MG63 (cell line): ENCODE results near the gene TEAD1. TPM values are rescaled to one million over a fixed set of nuclear protein-coding genes. Genes with fewer than 3 reads are reported as not detected.

ENCODE experiments used
- DNase-seq: peaks from one replicate; pipeline ENCODE4 v3.0.0-alpha.2; 2020
- H3K27me3 ChIP-seq: fragments of 250-450 bp; sonication (Bioruptor Pico); 2 replicates; pipeline ENCODE4 v1.5.1; 2020; ENCODE audit warnings: mild to moderate bottlenecking, moderate library complexity
- H3K36me3 ChIP-seq: fragments of 250-450 bp; sonication (Bioruptor Pico); 2 replicates; pipeline ENCODE4 v1.5.1; 2020; ENCODE audit warnings: mild to moderate bottlenecking, moderate library complexity
- H3K4me3 ChIP-seq: fragments of 250-450 bp; sonication (Bioruptor Pico); 2 replicates; pipeline ENCODE4 v1.5.1; 2020; ENCODE audit warnings: mild to moderate bottlenecking, moderate library complexity
- H3K9me3 ChIP-seq: fragments of 250-450 bp; sonication (Bioruptor Pico); 2 replicates; pipeline ENCODE4 v1.5.1; 2020; ENCODE audit warnings: mild to moderate bottlenecking, moderate library complexity
- total RNA-seq: library from RNA; depleted of rRNA; stranded (reverse); fragments of >200 nt; shearing (Covaris generic); gene quantifications from 2 replicates; pipeline ENCODE4 v1.2.3, GENCODE V29; 2014; ENCODE audit warnings: low replicate concordance

TEAD1 gene
- total RNA-seq, 1 experiment from 2014 or later: 17.5 TPM

DNA sequence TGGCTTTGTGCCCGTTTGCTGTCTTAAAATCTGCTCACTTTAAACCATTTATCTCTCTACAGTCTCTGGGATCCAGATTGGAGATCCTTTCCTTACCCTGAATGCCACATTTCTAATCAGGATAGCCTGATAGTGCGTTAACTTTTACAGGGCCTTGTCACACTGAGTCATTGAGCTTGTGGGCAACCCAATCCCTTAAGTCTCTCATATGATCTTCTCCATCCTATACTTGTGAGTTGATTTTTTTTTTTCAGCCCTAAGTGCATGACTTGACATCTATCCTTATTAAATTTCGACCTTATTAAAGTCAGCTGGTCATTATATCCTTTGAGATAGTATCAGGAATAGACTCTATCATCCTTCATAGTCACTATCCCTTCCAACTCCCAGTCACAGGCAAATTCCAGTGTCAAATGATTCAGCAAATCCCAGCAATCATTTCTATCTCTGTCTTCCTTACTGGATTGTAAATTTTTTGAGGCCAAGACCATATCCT, 57.7 kb downstream of the TEAD1 start:
- no peak overlapping the region for H3K4me3 ChIP-seq
- H3K27me3 ChIP-seq: no peaks in the 10 kb centered on the region
- DNase-seq: no peak
- H3K36me3 ChIP-seq: peaks cover 2% of the 10 kb centered on the region
- H3K9me3 ChIP-seq: no peaks in the 10 kb centered on the region

DNA sequence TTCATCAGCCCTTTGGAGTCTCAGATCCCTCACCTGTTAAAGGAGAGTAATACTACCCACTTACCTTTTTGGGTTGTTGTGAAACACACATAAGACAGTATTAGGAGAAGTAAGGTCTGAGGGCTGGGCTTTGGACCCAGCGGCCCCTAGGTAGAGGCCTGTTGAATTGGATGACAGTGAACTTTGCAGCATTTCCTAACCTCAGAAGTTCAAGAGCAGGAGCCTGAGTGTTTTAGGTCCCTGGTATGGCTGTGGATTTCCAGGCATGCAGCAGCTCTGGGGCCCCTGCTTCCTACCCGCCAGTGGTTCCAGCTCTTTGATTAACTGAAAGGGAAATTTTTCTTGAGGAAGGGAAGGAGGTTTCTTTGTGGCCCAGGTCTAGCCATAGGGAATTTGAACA, 58.9 kb downstream of the TEAD1 start:
- Histone ChIP-seq H3K27me3 (no peaks in the 10 kb centered on the region), H3K9me3 (no peaks in the 10 kb centered on the region), H3K4me3 (no peak overlapping the region), H3K36me3 (peaks cover 6% of the 10 kb centered on the region)
- no peak for DNase-seq

DNA sequence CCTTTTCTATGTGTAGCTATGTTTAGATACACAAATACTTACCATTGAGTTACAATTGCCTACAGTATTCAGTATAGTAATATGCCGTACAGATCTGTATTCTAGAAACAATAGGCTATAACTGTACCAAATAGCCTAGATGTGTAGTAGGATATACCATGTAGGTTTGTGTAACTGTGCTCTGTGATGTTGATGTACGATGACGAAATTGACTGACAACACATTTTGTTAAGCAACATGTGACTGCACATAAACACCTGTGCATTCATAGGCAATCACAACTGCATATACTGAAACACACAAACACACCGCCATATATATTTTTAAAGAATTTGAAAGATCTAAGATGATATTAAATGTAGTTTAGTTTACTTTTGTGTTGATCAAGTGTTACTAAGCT, 60.4 kb downstream of the TEAD1 start:
- no peak for DNase-seq
- no peak overlapping the region for H3K4me3 ChIP-seq
- no peaks in the 10 kb centered on the region for H3K9me3 ChIP-seq
- peaks cover 6% of the 10 kb centered on the region for H3K36me3 ChIP-seq
- no peaks in the 10 kb centered on the region for H3K27me3 ChIP-seq

DNA sequence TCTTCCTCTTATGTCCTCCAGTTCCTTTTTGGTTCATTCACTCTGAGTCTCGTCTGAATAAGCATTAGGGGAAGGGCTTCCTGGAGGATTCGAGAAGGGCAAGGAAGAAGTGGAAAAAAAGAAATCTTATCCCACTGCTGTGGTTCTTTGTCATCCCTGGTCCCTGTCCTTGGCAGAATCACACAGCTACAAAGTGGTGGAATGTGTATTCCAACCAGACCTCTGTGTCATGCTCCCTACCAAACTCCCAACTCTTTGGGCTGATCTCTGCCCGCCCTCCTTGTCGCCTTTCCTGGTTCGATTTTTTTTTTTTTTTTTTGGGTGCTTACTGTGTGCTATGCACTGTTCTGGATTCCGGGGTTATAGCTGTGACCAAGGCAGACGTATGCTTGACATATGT, 61.0 kb downstream of the TEAD1 start:
- peaks cover 12% of the 10 kb centered on the region for H3K36me3 ChIP-seq
- no peaks in the 10 kb centered on the region for H3K9me3 ChIP-seq
- no peak overlapping the region for H3K4me3 ChIP-seq
- no peak for DNase-seq
- H3K27me3 ChIP-seq: no peaks in the 10 kb centered on the region

DNA sequence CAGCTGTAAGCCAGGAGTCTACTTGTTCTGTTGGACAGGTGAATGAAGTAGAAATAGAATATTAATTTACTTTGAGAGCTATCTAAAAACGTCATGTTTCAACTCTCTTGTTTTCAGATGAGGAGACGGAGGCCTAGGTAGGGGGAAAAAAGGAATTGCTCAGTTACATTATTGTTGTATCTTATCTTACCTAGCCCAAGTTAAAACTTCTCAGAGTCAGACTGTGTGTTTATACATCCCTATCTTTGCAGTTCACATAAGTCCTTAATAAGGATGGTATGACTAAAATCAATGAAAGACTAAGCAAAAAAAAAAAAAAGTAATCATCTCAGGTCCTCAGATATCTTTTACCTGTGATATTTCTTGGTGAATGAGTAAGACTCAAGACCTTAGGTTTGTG, 62.8 kb downstream of the TEAD1 start:
- Histone ChIP-seq H3K27me3 (no peaks in the 10 kb centered on the region), H3K9me3 (no peaks in the 10 kb centered on the region)
- DNase-seq: no peak

DNA sequence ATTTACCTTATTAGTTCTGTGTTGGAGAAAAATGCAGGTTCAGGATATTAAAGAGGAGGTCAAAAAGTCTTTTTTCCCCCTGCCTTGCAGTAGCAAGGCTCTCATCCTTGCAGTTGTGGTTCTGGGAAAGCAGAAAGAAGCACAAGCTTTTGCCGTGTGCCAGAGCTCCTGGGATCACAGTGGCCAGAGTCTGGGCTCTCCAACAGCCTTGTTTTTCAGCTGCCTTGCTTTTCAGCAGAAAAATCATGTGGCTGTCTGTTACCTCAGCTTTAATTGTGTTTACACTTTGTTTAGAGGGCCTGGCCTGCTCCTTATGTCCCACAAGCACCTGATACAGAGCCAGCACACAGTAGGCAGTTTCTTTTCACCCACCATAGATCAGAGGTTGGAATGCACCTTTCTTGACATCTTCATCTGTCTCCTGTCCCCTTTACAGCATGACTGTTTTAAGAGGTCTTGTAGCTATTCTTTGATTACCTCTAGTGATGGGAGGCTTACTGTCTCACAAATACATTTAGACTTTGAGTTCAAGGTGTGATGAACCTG, 67.5 kb downstream of the TEAD1 start:
- Histone ChIP-seq H3K9me3 (no peaks in the 10 kb centered on the region), H3K27me3 (no peaks in the 10 kb centered on the region), H3K4me3 (no peak overlapping the region), H3K36me3 (peaks cover 13% of the 10 kb centered on the region)
- DNase-seq: no peak

More for the DNA sequence above, 62.8 kb downstream of the TEAD1 start:
- Histone ChIP-seq H3K4me3 (no peak overlapping the region), H3K36me3 (peaks cover 13% of the 10 kb centered on the region)

DNA sequence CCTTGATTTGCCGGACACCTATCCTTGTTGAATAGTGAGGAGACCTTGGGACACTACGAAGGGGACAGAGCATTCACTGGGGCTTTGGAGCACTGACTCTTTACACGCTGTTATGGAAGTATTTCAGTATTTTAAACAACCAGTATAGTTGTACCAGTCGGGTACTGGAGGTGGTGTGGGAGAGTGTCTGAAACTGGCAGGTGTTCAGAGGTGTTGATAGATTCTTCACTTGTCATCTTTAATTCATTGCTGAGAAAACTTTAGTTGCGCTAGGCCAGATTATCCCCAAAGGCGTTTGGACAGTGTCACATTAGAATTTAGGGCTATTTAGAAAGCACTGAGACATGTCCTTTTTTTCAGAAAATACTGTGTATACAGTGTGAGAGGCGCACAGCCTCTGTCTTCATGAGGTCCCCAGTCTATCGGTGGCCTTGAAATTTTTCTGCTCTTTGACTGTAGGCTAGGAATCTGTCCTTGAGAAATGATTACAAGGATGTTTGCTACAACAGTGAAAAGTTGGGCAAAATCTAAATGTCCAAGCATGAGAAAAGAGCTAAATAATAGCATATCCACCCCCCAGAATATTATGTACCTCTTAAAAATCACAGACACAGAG, 69.7 kb downstream of the TEAD1 start:
- Histone ChIP-seq H3K27me3 (no peaks in the 10 kb centered on the region), H3K9me3 (no peaks in the 10 kb centered on the region), H3K4me3 (no peak overlapping the region), H3K36me3 (peaks cover 7% of the 10 kb centered on the region)
- no peak for DNase-seq

DNA sequence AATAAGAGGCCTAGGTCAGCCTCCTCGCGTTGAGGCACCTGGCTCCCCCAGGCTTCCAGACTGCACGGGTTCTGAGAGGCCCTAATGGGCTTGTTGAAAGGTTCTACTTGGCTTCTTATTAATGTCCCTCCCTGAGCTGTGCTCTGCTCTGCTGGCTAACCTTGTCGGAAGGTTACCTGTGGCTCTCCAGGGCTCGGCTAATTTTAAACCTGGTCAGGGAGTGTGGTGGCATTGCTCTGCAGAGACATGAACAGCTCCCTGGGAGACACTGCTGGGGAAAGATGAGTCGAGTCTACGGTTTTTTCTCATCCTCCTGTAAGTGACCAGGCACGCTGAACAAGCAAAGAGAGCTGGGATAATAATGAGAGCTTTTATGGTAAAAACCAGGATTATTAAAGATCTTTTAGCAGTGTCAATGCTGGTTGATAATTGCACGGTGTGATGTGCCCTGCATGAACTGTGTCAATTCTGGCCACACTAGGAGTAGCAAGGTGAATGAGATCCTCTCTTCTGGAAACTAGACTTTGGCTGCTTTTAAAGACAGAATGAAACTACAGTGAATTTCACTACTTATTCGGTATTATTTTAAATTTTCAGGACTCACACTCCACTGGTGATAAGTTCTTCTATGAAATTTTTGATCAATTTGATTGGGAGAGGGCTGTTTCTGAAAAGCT, 70.7 kb downstream of the TEAD1 start:
- H3K27me3 ChIP-seq: no peaks in the 10 kb centered on the region
- no peak overlapping the region for H3K4me3 ChIP-seq
- DNase-seq: no peak
- H3K9me3 ChIP-seq: no peaks in the 10 kb centered on the region
- peaks cover 4% of the 10 kb centered on the region for H3K36me3 ChIP-seq

DNA sequence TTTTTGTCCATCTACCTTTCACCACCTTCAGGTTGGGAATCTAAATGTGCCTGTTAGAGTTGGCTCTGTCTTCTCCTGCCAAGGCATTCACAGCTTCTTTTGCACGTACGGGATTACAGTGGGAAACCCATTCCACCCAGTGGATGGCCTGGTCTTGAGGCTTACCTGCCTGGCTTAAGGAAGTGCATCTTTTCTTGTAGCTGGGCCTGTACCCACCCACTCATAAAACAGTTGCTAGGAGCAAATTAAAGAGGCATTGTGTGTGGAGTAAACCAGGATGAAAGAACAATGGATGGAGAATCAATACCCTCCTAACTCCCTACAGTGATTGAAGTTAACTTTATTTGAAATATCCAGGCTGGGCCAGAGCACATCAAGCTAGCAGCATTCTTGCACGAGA, 71.6 kb downstream of the TEAD1 start:
- no peaks in the 10 kb centered on the region for H3K27me3 ChIP-seq
- no peaks in the 10 kb centered on the region for H3K36me3 ChIP-seq
- no peak for DNase-seq

DNA sequence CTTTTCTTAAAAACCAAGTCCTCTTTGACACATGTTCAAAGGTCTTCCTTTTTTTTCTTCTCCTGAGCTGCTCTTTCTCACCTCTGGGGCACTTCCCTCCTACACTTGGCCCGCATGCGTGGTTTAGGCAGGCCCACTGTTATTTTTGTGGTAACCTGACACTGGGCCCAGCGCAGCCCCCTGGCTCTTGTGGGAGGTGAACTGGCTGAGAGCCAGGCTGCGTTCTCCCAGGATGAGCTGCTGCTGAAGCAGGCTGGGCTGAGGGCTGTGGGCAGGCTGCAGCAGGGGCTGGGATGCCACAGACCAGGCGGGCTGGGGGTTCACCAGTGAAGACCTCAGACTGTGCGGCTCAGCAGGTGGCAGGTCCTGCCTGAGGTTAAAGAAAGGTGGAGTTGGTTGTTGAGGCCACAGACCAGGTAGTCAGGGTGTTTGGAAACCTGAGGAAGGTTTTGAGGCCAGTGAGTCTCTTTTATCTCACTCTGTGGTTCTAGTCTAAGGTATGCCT, 72.4 kb downstream of the TEAD1 start:
- Histone ChIP-seq H3K9me3 (no peaks in the 10 kb centered on the region), H3K4me3 (no peak overlapping the region), H3K36me3 (no peaks in the 10 kb centered on the region), H3K27me3 (no peaks in the 10 kb centered on the region)
- peak; percentile 78 for DNase-seq

More for the DNA sequence above, 71.6 kb downstream of the TEAD1 start:
- no peaks in the 10 kb centered on the region for H3K9me3 ChIP-seq
- H3K4me3 ChIP-seq: no peak overlapping the region

DNA sequence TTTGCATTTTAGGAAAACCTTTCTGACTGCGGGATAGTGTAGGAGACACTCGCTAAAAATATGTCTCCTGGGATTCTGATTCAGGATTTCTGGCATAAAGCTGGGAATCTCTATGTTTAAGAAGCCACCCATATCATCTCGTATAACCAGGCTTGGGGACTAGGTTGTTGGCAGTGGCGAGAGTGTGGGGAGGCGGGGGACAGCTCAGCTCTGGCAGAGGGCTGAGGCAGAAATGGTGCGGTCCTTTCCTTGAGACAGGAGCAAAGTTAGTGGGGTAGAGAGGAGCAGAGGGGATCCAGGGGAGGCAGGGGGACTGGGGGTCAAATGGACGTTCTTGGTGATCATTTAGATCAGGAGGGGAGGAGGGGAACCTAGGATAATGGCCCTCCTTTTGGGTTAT, 74.3 kb downstream of the TEAD1 start:
- no peak for DNase-seq
- no peak overlapping the region for H3K4me3 ChIP-seq
- no peaks in the 10 kb centered on the region for H3K27me3 ChIP-seq
- no peaks in the 10 kb centered on the region for H3K9me3 ChIP-seq
- H3K36me3 ChIP-seq: peaks cover 5% of the 10 kb centered on the region; the same call in 1 of the 2 replicates

DNA sequence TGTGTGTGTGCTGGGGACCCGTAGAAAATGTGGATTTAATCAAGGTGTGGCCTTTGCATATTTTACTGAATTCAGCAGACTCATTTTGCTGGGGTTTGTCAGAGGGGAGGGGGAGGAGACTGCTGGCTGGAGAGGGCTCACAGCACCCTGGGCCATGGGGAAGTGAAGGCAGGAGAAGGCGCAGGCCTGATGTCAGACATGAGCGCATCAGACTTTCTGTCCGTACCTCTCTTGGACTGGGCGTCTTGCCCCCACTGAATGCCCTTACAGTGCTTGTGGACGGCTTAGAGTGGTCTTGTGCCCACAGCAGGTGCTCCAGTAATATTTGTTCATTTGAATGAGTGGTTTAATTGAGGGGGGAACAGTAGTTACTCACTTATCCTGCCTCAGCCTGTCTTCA, 75.2 kb downstream of the TEAD1 start:
- Histone ChIP-seq H3K36me3 (peaks cover 5% of the 10 kb centered on the region; the same call in 1 of the 2 replicates), H3K9me3 (no peaks in the 10 kb centered on the region), H3K27me3 (no peaks in the 10 kb centered on the region), H3K4me3 (no peak overlapping the region)
- DNase-seq: no peak

DNA sequence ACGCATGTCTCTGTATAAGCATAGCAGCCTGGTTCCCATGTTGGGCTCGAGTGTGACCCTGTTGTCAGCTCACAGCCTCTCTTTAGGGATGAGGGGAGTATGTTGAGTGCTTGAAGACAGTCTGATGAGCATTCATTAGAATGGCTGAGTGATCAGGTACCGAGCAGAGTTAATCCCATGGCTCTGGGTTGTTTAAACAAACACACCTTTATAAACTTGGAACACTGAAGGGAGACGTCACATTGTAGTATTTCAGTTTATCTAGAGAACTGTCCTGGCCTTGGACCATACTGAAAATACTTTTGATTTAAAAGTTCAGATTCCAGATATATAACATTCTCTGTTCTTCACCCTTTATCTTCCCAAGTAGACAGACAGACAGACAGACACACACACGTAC, 76.0 kb downstream of the TEAD1 start:
- peaks cover 5% of the 10 kb centered on the region; the same call in 1 of the 2 replicates for H3K36me3 ChIP-seq
- H3K4me3 ChIP-seq: no peak overlapping the region
- no peak for DNase-seq
- no peaks in the 10 kb centered on the region for H3K27me3 ChIP-seq
- H3K9me3 ChIP-seq: no peaks in the 10 kb centered on the region

DNA sequence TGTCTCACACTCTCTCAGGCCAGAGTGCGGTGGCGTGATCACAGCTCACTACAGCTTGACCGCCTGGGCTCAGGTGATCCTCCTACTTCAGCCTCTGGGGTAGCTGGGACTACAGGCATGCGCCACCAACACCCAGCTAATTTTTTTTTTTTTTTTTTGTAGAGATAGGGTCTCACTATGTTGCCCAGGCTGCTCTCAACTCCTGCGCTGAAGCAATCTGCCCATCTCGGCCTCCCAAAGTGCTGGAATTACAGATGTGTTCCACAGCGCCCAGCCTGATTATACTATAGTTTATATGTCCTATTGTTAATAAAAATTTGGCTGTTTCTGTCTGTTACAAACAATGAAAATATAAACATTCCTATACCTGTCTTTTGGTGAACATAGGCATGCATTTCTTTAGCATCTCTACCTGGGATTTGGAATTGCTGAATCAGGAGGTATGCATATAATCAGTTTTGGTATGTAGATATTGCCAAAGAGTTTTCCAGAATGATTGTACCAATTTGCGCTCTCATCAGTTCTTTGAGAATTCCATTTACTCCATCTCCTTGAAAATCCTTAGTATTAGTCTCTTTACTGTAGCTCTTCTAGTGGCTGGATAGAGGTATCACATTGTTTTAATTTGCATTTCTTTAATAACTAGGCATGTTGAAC, 78.8 kb downstream of the TEAD1 start:
- no peak overlapping the region for H3K4me3 ChIP-seq
- no peak for DNase-seq
- H3K9me3 ChIP-seq: no peaks in the 10 kb centered on the region
- no peaks in the 10 kb centered on the region for H3K27me3 ChIP-seq
- peaks cover 5% of the 10 kb centered on the region; the same call in 1 of the 2 replicates for H3K36me3 ChIP-seq

DNA sequence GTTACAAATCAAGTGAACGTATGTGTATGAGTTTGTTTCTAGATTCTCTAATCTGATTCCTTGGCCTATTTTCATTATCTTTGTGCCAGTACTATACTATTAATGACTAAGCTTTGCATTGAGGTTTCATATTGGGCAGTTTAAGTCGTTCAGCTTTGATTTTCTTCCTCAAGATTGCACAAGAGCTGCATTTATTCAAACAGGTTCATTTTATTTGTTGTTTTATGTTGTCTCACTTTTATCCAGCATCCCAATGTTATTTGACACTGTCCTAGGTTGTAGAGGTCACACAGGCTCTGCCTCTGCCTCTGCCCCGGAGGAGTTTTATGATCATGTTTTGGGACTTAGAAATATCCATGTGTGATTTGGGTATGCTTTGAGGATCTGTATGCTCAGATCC, 79.8 kb downstream of the TEAD1 start:
- Histone ChIP-seq H3K27me3 (no peaks in the 10 kb centered on the region), H3K9me3 (no peaks in the 10 kb centered on the region), H3K4me3 (no peak overlapping the region), H3K36me3 (peaks cover 5% of the 10 kb centered on the region; the same call in 1 of the 2 replicates)
- no peak for DNase-seq

DNA sequence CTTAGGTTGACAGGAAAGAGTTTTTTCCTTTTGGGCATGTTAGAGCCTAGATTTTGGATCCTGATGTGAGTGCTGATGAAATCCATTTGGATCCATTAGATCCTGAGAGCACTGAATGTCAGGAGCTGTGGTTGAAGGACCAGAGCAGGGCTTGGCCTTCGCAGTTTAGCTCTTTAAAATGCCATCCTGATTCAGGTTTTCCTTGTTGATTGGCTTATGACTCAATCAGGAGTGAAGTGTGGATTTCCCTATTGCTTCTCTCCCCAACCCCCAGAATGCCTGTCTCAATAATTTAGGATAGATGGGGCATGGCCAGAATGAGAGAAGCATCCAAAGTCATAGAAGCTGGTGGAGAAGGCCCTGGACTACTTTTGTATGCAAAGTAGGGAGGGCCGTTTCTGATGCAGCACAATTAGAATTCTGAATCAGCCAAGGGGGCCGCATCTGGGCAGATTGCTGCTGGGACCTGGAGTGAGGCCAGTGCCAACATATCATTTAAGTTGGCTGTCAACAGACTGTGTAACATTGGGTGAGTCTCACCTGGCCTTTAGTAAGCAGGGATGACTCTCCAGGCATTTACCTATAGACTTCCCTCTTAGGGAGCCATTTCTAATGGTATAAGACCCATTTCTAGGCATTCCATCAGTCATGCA, 80.5 kb downstream of the TEAD1 start:
- Histone ChIP-seq H3K4me3 (no peak overlapping the region), H3K9me3 (no peaks in the 10 kb centered on the region), H3K27me3 (no peaks in the 10 kb centered on the region), H3K36me3 (peaks cover 5% of the 10 kb centered on the region; the same call in 1 of the 2 replicates)
- DNase-seq: no peak
